Endothelial cell of umbilical vein (primary cell): ENCODE results near the gene SFTPD. TPM values are rescaled to one million over a fixed set of nuclear protein-coding genes. Genes with fewer than 3 reads are reported as not detected.

Experiments used
- BruUV-seq: library from RNA; stranded (reverse); fragments of 400-500 nt; replicated peaks from 2 replicates; lab custom pipeline; 2021; lab: Mats Ljungman, UMichigan
- CTCF ChIA-PET: fragments of 300-600, 350-600 bp; sonication (Branson Sonifier 250); formaldehyde crosslinking; loops from one replicate; lab custom pipeline; 2021; ENCODE audit warnings: antibody characterized with exemption, inconsistent platforms; lab: Charles Lee
- POLR2A ChIA-PET: fragments of 300-600, 350-600 bp; sonication (Branson Sonifier 250); formaldehyde crosslinking; loops from one replicate; lab custom pipeline; 2021; ENCODE audit warnings: antibody characterized with exemption, inconsistent platforms; lab: Charles Lee
- DNase-seq: peaks from one replicate; pipeline ENCODE4 v3.0.0-alpha.2; 2011; ENCODE audit warnings: low read depth, low spot score
- FAIRE-seq: peaks from 2 replicates; lab custom pipeline; 2011; peaks lifted over from hg19 to GRCh38; lab: Jason Lieb, UNC
- H2AFZ ChIP-seq: 2 replicates; pipeline ENCODE4 v1.6.0; 2012; ENCODE audit warnings: low read depth, low read length, control low read depth, inconsistent platforms
- H3K27ac ChIP-seq: 2 replicates; pipeline ENCODE4 v1.5.1; 2011; ENCODE audit warnings: low read depth, mild to moderate bottlenecking, control low read depth, low read length, moderate library complexity; ENCODE audit not compliant: insufficient read depth
- H3K27me3 ChIP-seq, 2 experiments: 2 replicates each; pipeline versions ENCODE4 v1.6.0 to v1.6.1; 2011; ENCODE audit warnings: low read length in 2 of 2, mixed read lengths in 1 of 2; ENCODE audit not compliant: control insufficient read depth in 2 of 2, insufficient read depth in 2 of 2
- H3K36me3 ChIP-seq, 2 experiments: 2 replicates in 1 of 2; 3 replicates in 1 of 2; pipeline ENCODE4 v1.5.1; 2011; ENCODE audit warnings: low read length in 2 of 2, mild to moderate bottlenecking in 1 of 2, moderate library complexity in 1 of 2; ENCODE audit not compliant: control insufficient read depth in 2 of 2, insufficient read depth in 2 of 2; ENCODE audit errors: extremely low read depth in 1 of 2
- H3K4me1 ChIP-seq: 3 replicates; pipeline ENCODE4 v1.5.1; 2011; ENCODE audit warnings: mild to moderate bottlenecking, low read length; ENCODE audit not compliant: control insufficient read depth, insufficient read depth; ENCODE audit errors: extremely low read depth
- H3K4me2 ChIP-seq: 2 replicates; pipeline ENCODE4 v1.6.1; 2011; ENCODE audit warnings: low read length, control low read depth, mixed read lengths; ENCODE audit not compliant: insufficient read depth
- H3K4me3 ChIP-seq, 3 experiments: fragments of 200-600 bp in 1 of 3; sonication (generic), shearing (Covaris generic) in 1 of 3; replicated peaks in 1 of 3; 2 replicates each; pipeline ENCODE4 v1.5.1; 2011 to 2016; ENCODE audit warnings: control low read depth in 3 of 3, low read length in 3 of 3, mild to moderate bottlenecking in 2 of 3, inconsistent platforms in 1 of 3, low read depth in 1 of 3, moderate library complexity in 1 of 3; ENCODE audit not compliant: insufficient read depth in 1 of 3
- H3K79me2 ChIP-seq: 2 replicates; pipeline ENCODE4 v1.6.0; 2012; ENCODE audit warnings: low read length, inconsistent platforms; ENCODE audit not compliant: control insufficient read depth, insufficient read depth
- H3K9ac ChIP-seq: replicated peaks from 2 replicates; pipeline ENCODE3; 2011; ENCODE audit warnings: low read length, control low read depth; ENCODE audit not compliant: insufficient read depth; ENCODE audit errors: extremely low read depth
- H3K9me1 ChIP-seq: replicated peaks from 3 replicates; pipeline ENCODE4 v1.6.0; 2011; ENCODE audit warnings: mild to moderate bottlenecking, low read length; ENCODE audit not compliant: control insufficient read depth, insufficient read depth; ENCODE audit errors: extremely low read depth
- H3K9me3 ChIP-seq: replicated peaks from 2 replicates; pipeline ENCODE4 v1.5.1; 2012; ENCODE audit warnings: low read length, inconsistent platforms; ENCODE audit not compliant: control insufficient read depth, insufficient read depth
- H4K20me1 ChIP-seq: replicated peaks from 2 replicates; pipeline ENCODE3; 2011; ENCODE audit warnings: mild to moderate bottlenecking, low read length; ENCODE audit not compliant: control insufficient read depth, insufficient read depth; ENCODE audit errors: extremely low read depth
- CTCF ChIP-seq, 2 donors: IDR thresholded peaks; 1 replicate in 1 of 2; 2 replicates in 1 of 2; pipeline ENCODE4 v1.5.1; 2011; ENCODE audit warnings: low read length in 2 of 2, mild to moderate bottlenecking in 2 of 2, moderate library complexity in 2 of 2, control low read depth in 1 of 2, inconsistent platforms in 1 of 2, low read depth in 1 of 2; ENCODE audit not compliant: insufficient read depth in 1 of 2; ENCODE audit errors: extremely low read depth in 1 of 2
- EZH2 ChIP-seq: IDR thresholded peaks from 2 replicates; pipeline ENCODE4 v1.6.1; 2012; ENCODE audit warnings: borderline replicate concordance, low read depth, mild to moderate bottlenecking, moderate library complexity, low read length, inconsistent platforms; ENCODE audit not compliant: severe bottlenecking
- GATA2 ChIP-seq: IDR thresholded peaks from 2 replicates; pipeline ENCODE4 v1.7.0; 2011; ENCODE audit warnings: low read depth, mild to moderate bottlenecking, moderate library complexity, mixed read lengths, low read length; ENCODE audit not compliant: insufficient read length, insufficient read depth
- JUN ChIP-seq: IDR thresholded peaks from 2 replicates; pipeline ENCODE4 v1.6.1; 2011; ENCODE audit warnings: borderline replicate concordance, low read depth; ENCODE audit not compliant: insufficient read length, insufficient read depth
- MYC ChIP-seq: IDR thresholded peaks from one replicate; pipeline ENCODE4 v1.6.1; 2011; ENCODE audit warnings: mild to moderate bottlenecking, low read depth, low read length
- POLR2A ChIP-seq: IDR thresholded peaks from 2 replicates; pipeline ENCODE4 v1.6.1; 2012; ENCODE audit warnings: low read depth, mild to moderate bottlenecking, control low read depth, low read length
- POLR2AphosphoS5 ChIP-seq: IDR thresholded peaks from 2 replicates; pipeline ENCODE4 v1.6.1; 2012; ENCODE audit warnings: low read depth, mild to moderate bottlenecking, control low read depth, low read length, moderate library complexity; ENCODE audit not compliant: insufficient read depth
- dilution Hi-C: fragments of 300-500 bp; cut with MboI; formaldehyde crosslinking; loops from one replicate; pipeline ENCODE4 v1.15.0; 2019; ENCODE audit warnings: low sequenced_read_pairs; ENCODE audit not compliant: extremely low pct_ligation_motif_present
- intact Hi-C: fragments of 100-400 bp; cut with micrococcal nuclease; formaldehyde crosslinking; loops from one replicate; pipeline ENCODE4 v1.10.0; 2022
- polyA plus RNA-seq, 4 experiments: library from polyadenylated mRNA; depleted of rRNA in 3 of 4; stranded (reverse) in 3 of 4; unstranded in 1 of 4; fragments of >200 nt; gene quantifications; 2 replicates each; pipeline versions ENCODE4 v1.2.1 to v1.2.3, GENCODE V29; 2011 to 2012; ENCODE audit warnings: missing spikeins in 1 of 4
- total RNA-seq: library from RNA; stranded (reverse); gene quantifications from 2 replicates; pipeline ENCODE4 v1.2.3, GENCODE V29; 2021
- TF ChIP-seq, protein P1 (sequence below): IDR thresholded peaks from 2 replicates; pipeline ENCODE4 v1.6.1; 2011; ENCODE audit not compliant: insufficient read depth, insufficient read length

The SFTPD gene
- total and polyA plus RNA-seq, 2 donors (not counting 3 experiments of a cell fraction or from before 2014, with no cell fraction given), result not detected

DNA sequence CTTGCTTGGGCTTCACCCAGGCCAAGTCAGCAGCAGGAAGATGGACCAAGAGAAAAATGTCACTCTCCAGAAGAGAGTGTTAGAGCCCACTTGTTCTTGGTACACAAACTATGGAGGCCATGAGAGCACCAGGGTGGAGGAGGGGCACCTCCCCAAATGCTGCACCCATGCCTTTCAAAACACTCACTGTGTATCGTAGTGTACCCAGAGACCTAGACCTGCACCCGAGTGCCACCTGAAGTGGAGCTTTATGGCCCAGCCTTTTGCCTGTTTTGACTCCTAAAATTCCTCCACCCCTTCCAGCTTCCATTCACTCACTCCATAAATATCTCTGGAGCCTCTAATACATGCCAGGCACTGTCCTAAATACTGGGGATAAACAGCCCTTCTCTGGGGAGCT, 5.0 kb downstream of the SFTPD start:
- ChIA-PET CTCF (no interaction called here), POLR2A (no interaction called here)
- Histone ChIP-seq H3K9ac (no peak overlapping the region), H3K4me1 (no peaks in the 10 kb centered on the region), H3K4me2 (no peak overlapping the region), H2AFZ (no peak overlapping the region), H3K27ac (no peak overlapping the region), H3K27me3 (peaks cover 2 to 4% of the 10 kb centered on the region in 2 experiments), H3K4me3 (no peak overlapping the region), H4K20me1 (no peaks in the 10 kb centered on the region), H3K9me3 (no peaks in the 10 kb centered on the region), H3K9me1 (no peaks in the 10 kb centered on the region), H3K36me3 (no peaks in the 10 kb centered on the region), H3K79me2 (no peaks in the 10 kb centered on the region)
- dilution Hi-C loops, result no loop called here
- TF ChIP-seq GATA2 (no peak), POLR2AphosphoS5 (no peak), MYC (no peak), EZH2 (no peak), JUN (no peak), POLR2A (no peak), CTCF (IDR thresholded peaks at IDR 0.05; ENCODE audit: extremely low read depth in 1 of 2, insufficient read depth in 1 of 2, low read depth in 1 of 2, low read length in 2 of 2) (no peak)
- TF ChIP-seq, protein P1, sequence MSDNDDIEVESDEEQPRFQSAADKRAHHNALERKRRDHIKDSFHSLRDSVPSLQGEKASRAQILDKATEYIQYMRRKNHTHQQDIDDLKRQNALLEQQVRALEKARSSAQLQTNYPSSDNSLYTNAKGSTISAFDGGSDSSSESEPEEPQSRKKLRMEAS, result no peak
- no TSS peak for BruUV-seq
- no peak for DNase-seq
- no peak for FAIRE-seq
- intact Hi-C loops, result no loop called here
